Measurements from ENCODE around the gene LAD1. TPM values are rescaled to one million over a fixed set of nuclear protein-coding genes. Genes with fewer than 3 reads are reported as not detected.

The LAD1 gene
- total and polyA plus RNA-seq, 9 of the 15 experiments (the other 6 are each of a cell fraction or from before 2014, with no cell fraction given): 0.31 TPM; not detected in 8

GRCh38 chr1:201408176-201408833, 9.2 kb upstream of the LAD1 start (continued):
- 0 out of 4 replicates have a peak, but pooled peaks of 1 of the 2 experiments have one; percentile 26 for TF ChIP-seq MAZ (CRISPR knock-in tag; conservative IDR thresholded peaks at IDR 0.05 in 1 of 2, IDR thresholded peaks at IDR 0.05 in 1 of 2)
- TF ChIP-seq, protein P1, sequence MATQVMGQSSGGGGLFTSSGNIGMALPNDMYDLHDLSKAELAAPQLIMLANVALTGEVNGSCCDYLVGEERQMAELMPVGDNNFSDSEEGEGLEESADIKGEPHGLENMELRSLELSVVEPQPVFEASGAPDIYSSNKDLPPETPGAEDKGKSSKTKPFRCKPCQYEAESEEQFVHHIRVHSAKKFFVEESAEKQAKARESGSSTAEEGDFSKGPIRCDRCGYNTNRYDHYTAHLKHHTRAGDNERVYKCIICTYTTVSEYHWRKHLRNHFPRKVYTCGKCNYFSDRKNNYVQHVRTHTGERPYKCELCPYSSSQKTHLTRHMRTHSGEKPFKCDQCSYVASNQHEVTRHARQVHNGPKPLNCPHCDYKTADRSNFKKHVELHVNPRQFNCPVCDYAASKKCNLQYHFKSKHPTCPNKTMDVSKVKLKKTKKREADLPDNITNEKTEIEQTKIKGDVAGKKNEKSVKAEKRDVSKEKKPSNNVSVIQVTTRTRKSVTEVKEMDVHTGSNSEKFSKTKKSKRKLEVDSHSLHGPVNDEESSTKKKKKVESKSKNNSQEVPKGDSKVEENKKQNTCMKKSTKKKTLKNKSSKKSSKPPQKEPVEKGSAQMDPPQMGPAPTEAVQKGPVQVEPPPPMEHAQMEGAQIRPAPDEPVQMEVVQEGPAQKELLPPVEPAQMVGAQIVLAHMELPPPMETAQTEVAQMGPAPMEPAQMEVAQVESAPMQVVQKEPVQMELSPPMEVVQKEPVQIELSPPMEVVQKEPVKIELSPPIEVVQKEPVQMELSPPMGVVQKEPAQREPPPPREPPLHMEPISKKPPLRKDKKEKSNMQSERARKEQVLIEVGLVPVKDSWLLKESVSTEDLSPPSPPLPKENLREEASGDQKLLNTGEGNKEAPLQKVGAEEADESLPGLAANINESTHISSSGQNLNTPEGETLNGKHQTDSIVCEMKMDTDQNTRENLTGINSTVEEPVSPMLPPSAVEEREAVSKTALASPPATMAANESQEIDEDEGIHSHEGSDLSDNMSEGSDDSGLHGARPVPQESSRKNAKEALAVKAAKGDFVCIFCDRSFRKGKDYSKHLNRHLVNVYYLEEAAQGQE (IDR thresholded peaks at IDR 0.05; ENCODE audit: borderline replicate concordance): peak; percentile 50; the same call in 1 of the 2 replicates
- TF ChIP-seq, protein P1 (CRISPR knock-in tag; IDR thresholded peaks at IDR 0.05; ENCODE audit: low read depth): no peak
- TF ChIP-seq SMC3 (conservative IDR thresholded peaks at IDR 0.05; ENCODE audit: insufficient read depth, low read depth, low read length): peak; percentile 91
- no peak for TF ChIP-seq NFIC (IDR thresholded peaks at IDR 0.05)
- TF ChIP-seq STAG1 (CRISPR knock-in tag; IDR thresholded peaks at IDR 0.05; ENCODE audit: borderline replicate concordance): peak; percentile 39; the same call in 1 of the 2 replicates
- no peak for TF ChIP-seq NR4A1 (CRISPR knock-in tag; IDR thresholded peaks at IDR 0.05)
- no peak for TF ChIP-seq NR4A1 (tag; IDR thresholded peaks at IDR 0.05)
- no peak for TF ChIP-seq ATF1 (CRISPR knock-in tag; IDR thresholded peaks at IDR 0.05)
- peak; percentile 68 for TF ChIP-seq ATF1 (tag; IDR thresholded peaks at IDR 0.05)
- no peak for TF ChIP-seq ELF1 (tag; IDR thresholded peaks at IDR 0.05)
- 0 out of 2 replicates have a peak, but pooled peaks have one; percentile 23 for TF ChIP-seq BHLHE40 (IDR thresholded peaks at IDR 0.05; ENCODE audit: low read length)

Data from K562 (cell line).